ENCODE measurements around the gene EPHA2. TPM values are rescaled to one million over a fixed set of nuclear protein-coding genes. Genes with fewer than 3 reads are reported as not detected.
"Not testable (repeated sequence)": the region's sequence is repeated elsewhere in the genome, so short reads cannot be mapped to it uniquely, and the experiment has no call there.

The EPHA2 gene
- polyA plus RNA-seq, 3 donors, result 11.9 to 18.4 (median 17.4) TPM

GRCh38 chr1:16109571-16109970 lies 46.3 kb downstream of the EPHA2 start:
- no peak for DNase-seq (ENCODE audit: low read depth in 3 of 3, low spot score in 2 of 3)

- not testable (repeated sequence) for DNase-seq (ENCODE audit: low read depth in 3 of 3, low spot score in 2 of 3)
Measured at GRCh38 chr1:16107039-16107438, 48.8 kb downstream of the EPHA2 start.

GRCh38 chr1:16101623-16102022 lies 54.2 kb downstream of the EPHA2 start:
- DNase-seq (ENCODE audit: low read depth in 3 of 3, low spot score in 2 of 3), result peak in 1 of 3 donors; percentile 39

- DNase-seq (ENCODE audit: low read depth in 3 of 3, low spot score in 2 of 3), result no peak
Measured at GRCh38 chr1:16099412-16099811, 56.5 kb downstream of the EPHA2 start.

GRCh38 chr1:16095447-16095846 lies 60.4 kb downstream of the EPHA2 start:
- DNase-seq (ENCODE audit: low read depth in 3 of 3, low spot score in 2 of 3), result no peak

- DNase-seq (ENCODE audit: low read depth in 3 of 3, low spot score in 2 of 3), result no peak
Measured at GRCh38 chr1:16094453-16095158, 61.3 kb downstream of the EPHA2 start.

GRCh38 chr1:16093611-16094010 lies 62.3 kb downstream of the EPHA2 start:
- DNase-seq (ENCODE audit: low read depth in 3 of 3, low spot score in 2 of 3), result no peak

GRCh38 chr1:16092923-16093511 lies 62.9 kb downstream of the EPHA2 start:
- DNase-seq (ENCODE audit: low read depth in 3 of 3, low spot score in 2 of 3), result no peak

- no peak for DNase-seq (ENCODE audit: low read depth in 3 of 3, low spot score in 2 of 3)
Measured at GRCh38 chr1:16092097-16092922, 63.6 kb downstream of the EPHA2 start.

- no peak for DNase-seq (ENCODE audit: low read depth in 3 of 3, low spot score in 2 of 3)
Measured at GRCh38 chr1:16091296-16091695, 64.6 kb downstream of the EPHA2 start.

- DNase-seq (ENCODE audit: low read depth in 3 of 3, low spot score in 2 of 3), result no peak
Measured at GRCh38 chr1:16090076-16090826, 65.6 kb downstream of the EPHA2 start.

GRCh38 chr1:16088996-16089395 lies 66.9 kb downstream of the EPHA2 start:
- DNase-seq (ENCODE audit: low read depth in 3 of 3, low spot score in 2 of 3), result no peak

- DNase-seq (ENCODE audit: low read depth in 3 of 3, low spot score in 2 of 3), result no peak
Measured at GRCh38 chr1:16088351-16088911, 67.4 kb downstream of the EPHA2 start.

- DNase-seq (ENCODE audit: low read depth in 3 of 3, low spot score in 2 of 3), result no peak
Measured at GRCh38 chr1:16087733-16088132, 68.1 kb downstream of the EPHA2 start.

- DNase-seq (ENCODE audit: low read depth in 3 of 3, low spot score in 2 of 3), result no peak
Measured at GRCh38 chr1:16085522-16085921, 70.3 kb downstream of the EPHA2 start.

GRCh38 chr1:16083486-16083885 lies 72.4 kb downstream of the EPHA2 start:
- DNase-seq (ENCODE audit: low read depth in 3 of 3, low spot score in 2 of 3), result no peak

- DNase-seq (ENCODE audit: low read depth in 3 of 3, low spot score in 2 of 3), result no peak
Measured at GRCh38 chr1:16082283-16083038, 73.4 kb downstream of the EPHA2 start.

GRCh38 chr1:16081636-16082035 lies 74.2 kb downstream of the EPHA2 start:
- no peak for DNase-seq (ENCODE audit: low read depth in 3 of 3, low spot score in 2 of 3)

GRCh38 chr1:16080422-16081150 lies 75.3 kb downstream of the EPHA2 start:
- DNase-seq (ENCODE audit: low read depth in 3 of 3, low spot score in 2 of 3), result no peak
